Measurements from ENCODE around the gene CABP5.

DNA sequence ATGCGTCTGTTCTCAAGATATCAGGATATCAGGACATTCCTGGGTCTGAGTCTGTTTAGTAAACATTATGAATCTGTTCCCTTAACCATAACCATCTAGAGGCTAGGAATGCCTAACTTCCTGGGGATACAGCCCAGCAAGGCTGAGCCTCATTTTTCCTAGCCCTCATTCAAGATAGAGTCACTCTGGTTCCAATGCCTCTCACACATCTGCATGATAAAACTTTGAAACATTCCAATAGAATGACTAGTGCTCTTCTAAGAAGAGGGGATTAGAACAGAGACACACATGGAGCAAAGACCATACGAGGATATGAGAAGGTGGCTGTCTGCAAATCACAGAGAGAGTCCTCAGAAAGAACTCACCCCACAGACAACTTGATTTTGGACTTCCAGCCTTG is 20.6 kb upstream of the CABP5 start:
- TF ChIP-seq CTCF (IDR thresholded peaks at IDR 0.05 in 8 of 11, conservative IDR thresholded peaks at IDR 0.05 in 3 of 11): no peak
- TF ChIP-seq POLR2A (IDR thresholded peaks at IDR 0.05): no peak
- no peak for TF ChIP-seq POLR2AphosphoS5 (IDR thresholded peaks at IDR 0.05)
